NB4 (cell line): ENCODE results near the gene TMEM53.

Experiments
- DNase-seq: peaks from one replicate; pipeline ENCODE4 v3.0.0; 2010; ENCODE audit warnings: low read depth
- H3K4me3 ChIP-seq: one replicate; pipeline ENCODE4 v1.5.1; 2011; ENCODE audit warnings: mild to moderate bottlenecking, low read depth, low read length, moderate library complexity
- MYC ChIP-seq: IDR thresholded peaks from 2 replicates; pipeline ENCODE4 v1.6.1; 2011; ENCODE audit warnings: low read depth, low read length
- POLR2A ChIP-seq: IDR thresholded peaks from 2 replicates; pipeline ENCODE4 v1.6.1; 2011; ENCODE audit warnings: mild to moderate bottlenecking; ENCODE audit not compliant: insufficient read length; ENCODE audit errors: extremely low read depth
- TF ChIP-seq, protein P1 (sequence below): IDR thresholded peaks from one replicate; pipeline ENCODE4 v1.5.1; 2012; ENCODE audit warnings: low read depth, low read length
- TF ChIP-seq, protein P2 (sequence below): IDR thresholded peaks from 2 replicates; pipeline ENCODE4 v1.6.1; 2011; ENCODE audit warnings: low read depth, low read length

Gene TMEM53

DNA sequence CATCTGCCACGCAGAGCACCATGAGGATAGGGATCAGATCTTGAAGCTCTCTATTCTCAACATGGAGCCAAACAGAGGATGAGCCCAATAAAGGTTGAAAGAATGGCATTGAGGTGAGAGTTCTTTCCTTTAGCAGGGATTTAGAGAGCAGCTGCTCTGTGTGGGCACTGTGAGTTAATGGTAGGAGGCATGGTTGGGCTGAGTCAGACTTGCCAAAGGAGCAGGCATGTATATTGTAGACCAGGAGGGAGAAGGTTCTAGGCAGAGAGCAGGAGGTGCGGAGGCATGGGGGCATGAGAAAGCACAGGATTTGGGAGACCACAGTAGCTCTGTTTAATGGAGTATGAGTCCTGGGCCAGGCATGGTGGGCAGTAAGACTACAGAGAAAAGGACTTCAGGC is 32.0 kb downstream of the TMEM53 start:
- no peak for DNase-seq
- H3K4me3 ChIP-seq: no peak overlapping the region
- TF ChIP-seq POLR2A (no peak), MYC (no peak)
- TF ChIP-seq, protein P1, sequence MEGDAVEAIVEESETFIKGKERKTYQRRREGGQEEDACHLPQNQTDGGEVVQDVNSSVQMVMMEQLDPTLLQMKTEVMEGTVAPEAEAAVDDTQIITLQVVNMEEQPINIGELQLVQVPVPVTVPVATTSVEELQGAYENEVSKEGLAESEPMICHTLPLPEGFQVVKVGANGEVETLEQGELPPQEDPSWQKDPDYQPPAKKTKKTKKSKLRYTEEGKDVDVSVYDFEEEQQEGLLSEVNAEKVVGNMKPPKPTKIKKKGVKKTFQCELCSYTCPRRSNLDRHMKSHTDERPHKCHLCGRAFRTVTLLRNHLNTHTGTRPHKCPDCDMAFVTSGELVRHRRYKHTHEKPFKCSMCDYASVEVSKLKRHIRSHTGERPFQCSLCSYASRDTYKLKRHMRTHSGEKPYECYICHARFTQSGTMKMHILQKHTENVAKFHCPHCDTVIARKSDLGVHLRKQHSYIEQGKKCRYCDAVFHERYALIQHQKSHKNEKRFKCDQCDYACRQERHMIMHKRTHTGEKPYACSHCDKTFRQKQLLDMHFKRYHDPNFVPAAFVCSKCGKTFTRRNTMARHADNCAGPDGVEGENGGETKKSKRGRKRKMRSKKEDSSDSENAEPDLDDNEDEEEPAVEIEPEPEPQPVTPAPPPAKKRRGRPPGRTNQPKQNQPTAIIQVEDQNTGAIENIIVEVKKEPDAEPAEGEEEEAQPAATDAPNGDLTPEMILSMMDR: no peak
- TF ChIP-seq, protein P2, sequence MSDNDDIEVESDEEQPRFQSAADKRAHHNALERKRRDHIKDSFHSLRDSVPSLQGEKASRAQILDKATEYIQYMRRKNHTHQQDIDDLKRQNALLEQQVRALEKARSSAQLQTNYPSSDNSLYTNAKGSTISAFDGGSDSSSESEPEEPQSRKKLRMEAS: no peak

DNA sequence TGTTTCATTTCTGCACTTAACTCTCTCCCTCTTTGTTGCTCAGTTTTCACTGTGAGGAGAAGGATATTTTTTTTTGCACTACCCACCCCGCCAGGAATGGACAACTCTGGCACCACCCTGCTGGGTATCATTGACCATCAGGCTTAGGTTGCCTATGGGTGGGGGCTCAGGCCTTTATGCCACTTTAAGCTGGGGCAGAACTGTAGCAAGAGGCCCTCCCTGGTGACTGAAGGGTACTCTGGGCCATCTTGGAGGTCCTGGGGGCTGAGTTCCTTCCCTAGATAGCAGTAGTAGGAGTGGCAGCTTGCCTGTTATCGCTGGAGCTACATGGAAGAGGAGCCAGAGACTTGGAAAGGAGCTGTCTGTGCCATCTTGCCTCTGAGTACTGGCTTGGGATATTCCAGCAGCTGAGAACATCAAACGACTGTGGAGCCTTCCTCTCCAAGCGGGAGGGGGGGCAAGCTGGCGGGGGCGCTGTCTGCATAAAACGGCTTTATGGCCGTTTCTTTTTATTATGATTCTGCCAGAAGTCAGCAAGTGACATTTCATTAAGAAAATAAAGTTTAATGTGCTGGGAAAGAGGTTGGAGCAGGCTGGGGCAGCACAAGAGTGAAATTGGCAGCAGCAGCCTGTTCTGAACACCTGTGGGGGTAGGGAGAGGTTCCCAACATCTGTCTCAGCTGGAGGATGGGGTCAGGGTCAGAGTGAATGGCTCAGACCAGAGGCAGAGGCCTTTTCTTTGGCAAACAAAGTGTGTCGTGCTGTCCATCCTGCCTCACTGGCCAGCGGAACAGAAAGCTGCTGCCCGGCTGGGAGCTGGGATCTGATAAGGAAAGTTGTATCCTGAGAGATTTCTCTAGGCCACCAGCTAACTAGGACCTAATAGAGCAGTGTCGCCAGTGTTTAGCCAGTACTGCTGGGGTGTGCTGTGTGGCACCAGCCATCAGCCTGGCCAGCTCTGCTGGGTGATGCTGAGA is 32.9 kb downstream of the TMEM53 start:
- DNase-seq: no peak
- TF ChIP-seq, protein P1: no peak
- TF ChIP-seq POLR2A (no peak), MYC (no peak)
- TF ChIP-seq, protein P2: no peak

DNA sequence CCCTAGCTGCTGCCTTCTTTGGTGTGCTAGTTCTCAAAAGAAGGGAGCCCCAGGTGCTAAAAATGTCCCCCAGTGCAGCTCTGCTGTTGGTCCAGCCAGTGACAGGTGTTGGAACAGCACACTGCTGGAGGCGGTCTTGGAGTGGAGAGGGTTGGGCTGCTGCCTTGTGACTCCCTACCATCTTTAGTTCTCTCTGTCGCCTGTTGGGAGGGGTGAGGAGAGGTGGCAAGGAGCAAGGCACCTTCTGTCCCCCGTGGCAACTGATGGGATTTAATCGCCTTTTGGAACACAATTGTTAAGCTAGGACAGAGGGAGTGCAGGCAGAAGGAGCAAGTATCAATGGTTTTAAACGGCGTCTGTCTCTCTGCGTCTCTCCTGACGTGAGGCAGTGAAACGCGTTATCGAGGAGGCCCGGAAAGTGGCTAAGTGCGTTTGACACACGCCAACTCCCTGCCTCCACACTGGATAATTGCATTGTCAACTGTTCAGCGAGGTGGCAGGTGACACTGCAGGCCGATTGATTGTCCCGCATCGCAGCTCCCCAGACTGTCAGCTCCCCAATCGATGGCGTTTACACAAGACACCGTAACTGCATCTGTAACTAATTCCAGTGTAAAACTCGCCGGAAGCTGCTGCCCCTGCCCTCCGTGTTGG is 34.0 kb downstream of the TMEM53 start:
- no peak for DNase-seq
- TF ChIP-seq, protein P1: no peak
- TF ChIP-seq POLR2A (no peak), MYC (no peak)
- TF ChIP-seq, protein P2: no peak
- H3K4me3 ChIP-seq: no peak overlapping the region

More for the DNA sequence above, 32.9 kb downstream of the TMEM53 start:
- no peak overlapping the region for H3K4me3 ChIP-seq

DNA sequence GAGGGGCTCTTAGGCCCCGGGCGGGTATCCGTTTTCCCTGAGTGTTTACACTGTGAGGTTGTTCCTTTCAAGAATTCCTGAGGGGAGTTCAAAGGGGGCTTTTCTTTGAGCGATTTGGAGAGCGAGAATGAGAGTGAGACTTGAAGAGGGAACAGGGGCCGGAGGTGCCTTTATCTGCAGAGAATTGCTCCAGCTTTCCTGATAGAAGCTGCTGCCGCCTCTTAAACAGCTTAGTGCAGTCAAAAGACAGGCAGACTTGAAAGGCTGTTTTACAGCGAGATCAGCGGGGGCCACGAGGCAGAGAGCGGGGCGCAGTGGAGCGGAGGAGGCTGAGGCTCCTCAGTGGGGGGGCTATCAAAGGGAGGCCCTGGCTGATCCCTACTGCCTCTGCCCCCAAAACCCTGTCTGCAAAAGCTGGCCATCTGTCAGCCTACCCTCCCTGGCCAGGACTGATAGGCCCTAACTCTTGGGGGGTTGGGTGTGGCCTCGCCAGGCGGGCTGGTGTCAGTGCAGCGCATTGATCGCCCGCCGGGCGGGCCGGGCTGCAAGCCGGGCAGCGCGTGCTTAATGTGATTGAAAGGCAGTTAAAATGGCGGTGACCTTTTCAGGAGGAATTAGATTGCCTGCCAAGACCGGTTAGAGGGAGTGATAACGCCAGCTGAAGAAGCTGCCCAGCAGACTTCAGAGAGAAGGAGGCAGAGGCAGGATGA is 36.4 kb downstream of the TMEM53 start:
- no peak for DNase-seq
- TF ChIP-seq, protein P1: no peak
- TF ChIP-seq POLR2A (no peak), MYC (no peak)
- TF ChIP-seq, protein P2: no peak
- H3K4me3 ChIP-seq: no peak overlapping the region

DNA sequence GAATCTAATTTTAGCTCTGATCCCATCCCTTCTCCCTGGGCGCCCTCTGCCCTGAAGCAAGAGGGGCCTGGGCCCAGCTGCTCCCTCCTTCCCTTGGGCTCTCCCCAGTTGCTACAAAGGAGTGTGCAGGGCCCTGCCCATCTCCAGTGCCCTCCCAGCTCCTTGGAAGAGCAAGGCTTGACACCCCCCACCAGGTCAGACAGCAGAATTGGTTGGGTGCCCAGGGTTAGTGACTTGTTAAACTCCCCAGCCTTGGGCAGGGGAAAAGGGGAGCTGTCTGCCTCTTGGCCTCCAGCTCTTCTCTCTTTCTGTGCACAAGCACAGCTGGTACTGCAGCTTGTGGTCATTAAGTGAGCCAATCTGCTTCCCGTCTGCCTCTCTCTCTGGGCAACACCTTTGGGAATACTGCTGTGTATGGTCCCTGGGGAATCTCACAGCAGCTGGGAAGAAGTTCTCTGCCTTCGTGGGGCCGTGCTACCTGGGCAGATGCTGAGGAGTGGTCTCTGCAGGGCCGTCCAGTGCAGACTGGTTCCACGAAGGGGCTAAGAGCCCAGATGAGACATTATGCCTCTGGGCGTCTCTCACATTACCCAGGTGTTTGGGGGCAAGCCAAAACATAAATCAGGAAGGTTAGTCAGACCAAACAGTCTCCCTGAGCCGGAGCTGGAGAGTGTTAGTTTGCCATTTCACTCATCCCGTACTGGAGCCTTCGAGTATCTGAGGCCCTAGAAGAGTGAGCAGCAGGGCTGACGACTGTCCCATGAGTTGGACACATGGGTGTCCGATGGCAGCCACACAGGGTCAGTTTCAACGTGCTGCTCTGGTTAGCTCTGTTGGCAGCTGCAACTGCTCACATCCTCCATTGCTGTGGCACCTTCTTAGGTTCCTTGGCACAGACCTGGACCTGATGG is 37.3 kb downstream of the TMEM53 start:
- no peak for DNase-seq

More for the DNA sequence above, 37.3 kb downstream of the TMEM53 start:
- TF ChIP-seq MYC: no peak
- no peak for TF ChIP-seq POLR2A
- TF ChIP-seq, protein P1: no peak
- TF ChIP-seq, protein P2: no peak
- no peak overlapping the region for H3K4me3 ChIP-seq
